Smooth muscle cell (in vitro differentiated cells): ENCODE results near the gene ANTXR2. TPM values are rescaled to one million over a fixed set of nuclear protein-coding genes. Genes with fewer than 3 reads are reported as not detected.

Experiments used
- DNase-seq: peaks from one replicate; lab custom pipeline; 2025; ENCODE audit not compliant: unreplicated experiment; lab: John Stamatoyannopoulos, UW
- H2AFZ ChIP-seq: fragments of 200-600 bp; sonication (generic); 2 replicates; pipeline ENCODE4 v1.6.0; 2016; ENCODE audit warnings: antibody characterized with exemption, low read depth, mild to moderate bottlenecking
- H3F3A ChIP-seq: fragments of 200-600 bp; sonication (generic); 2 replicates; pipeline ENCODE4 v1.6.0; 2017; ENCODE audit warnings: antibody characterized with exemption, low read depth
- H3K27ac ChIP-seq: fragments of 200-600 bp; sonication (generic); 2 replicates; pipeline ENCODE4 v1.5.1; 2016; ENCODE audit warnings: low read depth, mild to moderate bottlenecking
- H3K27me3 ChIP-seq: fragments of 200-600 bp; sonication (generic); 2 replicates; pipeline ENCODE4 v1.6.1; 2016; ENCODE audit warnings: low read depth, mild to moderate bottlenecking
- H3K36me3 ChIP-seq: fragments of 200-600 bp; sonication (generic); 2 replicates; pipeline ENCODE4 v1.5.1; 2016; ENCODE audit warnings: low read depth
- H3K4me1 ChIP-seq: fragments of 200-600 bp; sonication (generic); 2 replicates; pipeline ENCODE4 v1.5.1; 2016; ENCODE audit warnings: low read depth
- H3K4me2 ChIP-seq: fragments of 200-600 bp; sonication (generic); 2 replicates; pipeline ENCODE4 v1.6.0; 2016; ENCODE audit warnings: mild to moderate bottlenecking
- H3K4me3 ChIP-seq: fragments of 200-600 bp; sonication (generic); 2 replicates; pipeline ENCODE4 v1.5.1; 2016; ENCODE audit warnings: mild to moderate bottlenecking
- H3K79me2 ChIP-seq: fragments of 200-600 bp; sonication (generic); 2 replicates; pipeline ENCODE4 v1.6.0; 2016; ENCODE audit warnings: low read depth, mild to moderate bottlenecking
- H3K9ac ChIP-seq: fragments of 200-600 bp; sonication (generic); 2 replicates; pipeline ENCODE4 v1.6.0; 2016; ENCODE audit warnings: low read depth
- H3K9me3 ChIP-seq: fragments of 200-600 bp; sonication (generic); replicated peaks from 2 replicates; pipeline ENCODE4 v1.5.1; 2016; ENCODE audit warnings: low read depth
- H4K20me1 ChIP-seq: fragments of 200-600 bp; sonication (generic); 2 replicates; pipeline ENCODE4 v1.6.0; 2016; ENCODE audit warnings: low read depth
- CTCF ChIP-seq: fragments of 200-600 bp; sonication (generic); IDR thresholded peaks from 2 replicates; pipeline ENCODE4 v1.5.1; 2017; ENCODE audit warnings: borderline replicate concordance, mild to moderate bottlenecking, antibody characterized with exemption; ENCODE audit not compliant: insufficient read depth, poor library complexity, severe bottlenecking
- WGBS: methylation state at CpG from one replicate; pipeline ENCODE4 v1.1.7; 2016; ENCODE audit warnings: low lambda C conversion rate; 5-methylcytosine and 5-hydroxymethylcytosine counted together
- polyA plus RNA-seq: library from polyadenylated mRNA; unstranded; fragments of >200 nt; fragmentation: Nextera tagmentation; extraction: Ambion mirVana; gene quantifications from 2 replicates; pipeline ENCODE4 v1.2.1, GENCODE V29; 2016
- total RNA-seq: library from RNA; depleted of rRNA; stranded (reverse); fragments of >200 nt; gene quantifications from 2 replicates; pipeline ENCODE4 v1.2.3, GENCODE V29; 2014

Gene ANTXR2
- total and polyA plus RNA-seq, 2 experiments from 2014 or later, result 67.6 to 74.5 TPM

DNA sequence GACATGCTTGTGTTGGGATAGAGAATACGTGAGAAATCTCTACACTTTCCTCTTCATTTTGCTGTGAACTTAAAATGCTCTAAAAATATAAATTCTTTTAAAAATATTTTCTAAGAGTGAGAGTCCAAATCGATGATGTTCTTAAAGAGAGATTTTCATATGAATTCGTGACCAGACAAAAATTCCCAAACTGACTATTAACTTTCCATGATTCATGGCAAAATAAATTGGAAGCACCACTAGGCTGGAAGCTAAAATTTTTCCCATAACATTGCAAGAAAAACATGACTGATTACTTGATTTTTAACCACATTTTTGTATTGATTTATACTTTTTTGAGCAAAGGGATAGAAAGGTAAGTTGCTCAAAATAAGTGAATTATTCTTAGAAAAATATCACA lies 201.1 kb downstream of the ANTXR2 start:
- Histone ChIP-seq H3K27ac (no peak overlapping the region), H3K36me3 (no peaks in the 10 kb centered on the region), H3K4me1 (no peaks in the 10 kb centered on the region), H4K20me1 (no peaks in the 10 kb centered on the region), H3K79me2 (no peaks in the 10 kb centered on the region), H3K9me3 (no peaks in the 10 kb centered on the region), H3K9ac (no peak overlapping the region), H3K4me2 (no peak overlapping the region), H3K4me3 (no peak overlapping the region), H2AFZ (no peak overlapping the region), H3F3A (no peaks in the 10 kb centered on the region), H3K27me3 (no peaks in the 10 kb centered on the region)
- no peak for TF ChIP-seq CTCF
- 58% methylated on average over 3 of the region's 3 CpGs for whole genome bisulfite sequencing
- no peak for DNase-seq

GRCh38 chr4:79869597-79870237 lies 203.3 kb downstream of the ANTXR2 start:
- Histone ChIP-seq H3K27me3 (no peaks in the 10 kb centered on the region), H3K36me3 (no peaks in the 10 kb centered on the region), H3K79me2 (no peaks in the 10 kb centered on the region), H3K4me2 (no peak overlapping the region), H3K4me1 (peaks cover 7% of the 10 kb centered on the region), H2AFZ (no peak overlapping the region), H3K4me3 (no peak overlapping the region), H3K9me3 (no peaks in the 10 kb centered on the region), H3K9ac (no peak overlapping the region), H3F3A (no peaks in the 10 kb centered on the region), H3K27ac (no peak overlapping the region), H4K20me1 (no peaks in the 10 kb centered on the region)
- no peak for TF ChIP-seq CTCF
- WGBS, result 69% methylated on average over 4 of the region's 4 CpGs
- DNase-seq, result no peak

GRCh38 chr4:79865201-79865597 lies 207.8 kb downstream of the ANTXR2 start:
- TF ChIP-seq CTCF, result no peak
- no peak overlapping the region for H2AFZ ChIP-seq
- H3K27me3 ChIP-seq, result no peaks in the 10 kb centered on the region
- no peaks in the 10 kb centered on the region for H3K79me2 ChIP-seq
- peaks cover 4% of the 10 kb centered on the region for H3F3A ChIP-seq
- no peak for DNase-seq
- no peaks in the 10 kb centered on the region for H3K9me3 ChIP-seq
- no peak overlapping the region for H3K4me3 ChIP-seq
- no peak overlapping the region for H3K9ac ChIP-seq
- no peaks in the 10 kb centered on the region for H4K20me1 ChIP-seq
- H3K4me1 ChIP-seq, result peaks cover 7% of the 10 kb centered on the region
- peak overlapping the region; percentile 57 for H3K27ac ChIP-seq
- peak overlapping the region; percentile 59 for H3K4me2 ChIP-seq
- 0% methylated on average over 2 of the region's 2 CpGs for WGBS
- no peaks in the 10 kb centered on the region for H3K36me3 ChIP-seq
